Measurements from ENCODE around the gene GLCCI1.

DNA sequence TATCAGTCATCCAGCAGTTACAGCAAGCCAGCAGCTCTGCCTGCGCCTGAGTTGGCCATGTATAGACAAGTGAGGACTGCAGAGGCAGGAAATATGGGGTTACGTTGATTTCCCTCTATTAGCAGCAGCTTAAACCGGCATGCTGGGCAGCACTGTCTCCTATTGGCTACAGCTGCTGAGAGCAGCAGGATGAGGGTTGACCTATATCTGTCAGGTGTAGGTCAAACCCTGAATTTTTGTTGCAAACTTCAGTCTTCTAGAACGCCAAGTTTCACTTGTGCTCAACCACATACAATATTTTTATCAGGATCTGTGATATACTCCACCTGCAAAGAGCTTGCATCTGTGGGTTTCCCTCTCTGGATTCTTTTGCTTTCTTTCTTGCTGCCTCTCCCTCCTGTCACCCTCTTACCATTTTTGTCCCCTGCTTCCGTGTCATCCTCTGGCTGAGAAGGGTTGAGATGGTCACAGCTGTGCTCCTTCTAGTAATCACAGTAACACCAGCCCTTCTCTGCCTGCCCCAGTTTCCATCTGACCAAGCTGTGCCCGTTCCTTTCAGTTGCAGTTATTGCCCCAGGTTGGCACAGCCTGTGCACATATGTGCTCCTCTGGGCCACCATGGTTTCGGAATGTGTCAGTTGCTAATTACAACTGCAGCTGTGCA, 23.8 kb upstream of the GLCCI1 start:
- TF ChIP-seq, protein P1, sequence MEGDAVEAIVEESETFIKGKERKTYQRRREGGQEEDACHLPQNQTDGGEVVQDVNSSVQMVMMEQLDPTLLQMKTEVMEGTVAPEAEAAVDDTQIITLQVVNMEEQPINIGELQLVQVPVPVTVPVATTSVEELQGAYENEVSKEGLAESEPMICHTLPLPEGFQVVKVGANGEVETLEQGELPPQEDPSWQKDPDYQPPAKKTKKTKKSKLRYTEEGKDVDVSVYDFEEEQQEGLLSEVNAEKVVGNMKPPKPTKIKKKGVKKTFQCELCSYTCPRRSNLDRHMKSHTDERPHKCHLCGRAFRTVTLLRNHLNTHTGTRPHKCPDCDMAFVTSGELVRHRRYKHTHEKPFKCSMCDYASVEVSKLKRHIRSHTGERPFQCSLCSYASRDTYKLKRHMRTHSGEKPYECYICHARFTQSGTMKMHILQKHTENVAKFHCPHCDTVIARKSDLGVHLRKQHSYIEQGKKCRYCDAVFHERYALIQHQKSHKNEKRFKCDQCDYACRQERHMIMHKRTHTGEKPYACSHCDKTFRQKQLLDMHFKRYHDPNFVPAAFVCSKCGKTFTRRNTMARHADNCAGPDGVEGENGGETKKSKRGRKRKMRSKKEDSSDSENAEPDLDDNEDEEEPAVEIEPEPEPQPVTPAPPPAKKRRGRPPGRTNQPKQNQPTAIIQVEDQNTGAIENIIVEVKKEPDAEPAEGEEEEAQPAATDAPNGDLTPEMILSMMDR (IDR thresholded peaks at IDR 0.05; ENCODE audit: low read depth, low read length), result no peak
- TF ChIP-seq, protein P2, sequence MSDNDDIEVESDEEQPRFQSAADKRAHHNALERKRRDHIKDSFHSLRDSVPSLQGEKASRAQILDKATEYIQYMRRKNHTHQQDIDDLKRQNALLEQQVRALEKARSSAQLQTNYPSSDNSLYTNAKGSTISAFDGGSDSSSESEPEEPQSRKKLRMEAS (IDR thresholded peaks at IDR 0.05; ENCODE audit: low read depth, low read length), result no peak
- no peak for TF ChIP-seq POLR2A (IDR thresholded peaks at IDR 0.05; ENCODE audit: extremely low read depth, insufficient read length)
